ENCODE measurements around the gene FABP7.
A peak's percentile ranks its signal among the peaks of the same experiment; 100 is the strongest.

The FABP7 gene

DNA sequence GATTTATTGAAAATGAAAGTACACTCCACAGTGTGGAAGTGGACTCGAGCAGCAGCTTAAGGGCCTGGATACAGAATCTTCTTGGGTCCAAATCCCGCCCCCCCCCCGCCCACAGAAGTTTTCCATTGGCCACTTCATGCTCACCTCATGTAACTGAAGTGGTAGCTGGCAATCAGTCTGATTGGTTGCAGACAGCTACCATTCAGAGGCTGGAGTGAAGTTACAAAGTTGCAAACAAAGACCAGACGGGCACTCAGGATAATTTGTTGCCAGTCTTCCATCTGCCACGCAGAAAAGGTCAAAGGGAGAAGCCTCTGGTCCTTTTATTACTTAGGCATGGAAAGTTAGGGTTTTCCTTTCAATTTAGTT is 25.8 kb upstream of the FABP7 start:
- Histone ChIP-seq H3K4me1 (no peaks in the 10 kb centered on the region), H3K9me3 (no peaks in the 10 kb centered on the region), H3K4me3 (ENCODE audit: low read depth, low read length) (peak overlapping the region; percentile 43), H3K36me3 (no peaks in the 10 kb centered on the region), H3K27me3 (no peaks in the 10 kb centered on the region)
- TF ChIP-seq, protein P1, sequence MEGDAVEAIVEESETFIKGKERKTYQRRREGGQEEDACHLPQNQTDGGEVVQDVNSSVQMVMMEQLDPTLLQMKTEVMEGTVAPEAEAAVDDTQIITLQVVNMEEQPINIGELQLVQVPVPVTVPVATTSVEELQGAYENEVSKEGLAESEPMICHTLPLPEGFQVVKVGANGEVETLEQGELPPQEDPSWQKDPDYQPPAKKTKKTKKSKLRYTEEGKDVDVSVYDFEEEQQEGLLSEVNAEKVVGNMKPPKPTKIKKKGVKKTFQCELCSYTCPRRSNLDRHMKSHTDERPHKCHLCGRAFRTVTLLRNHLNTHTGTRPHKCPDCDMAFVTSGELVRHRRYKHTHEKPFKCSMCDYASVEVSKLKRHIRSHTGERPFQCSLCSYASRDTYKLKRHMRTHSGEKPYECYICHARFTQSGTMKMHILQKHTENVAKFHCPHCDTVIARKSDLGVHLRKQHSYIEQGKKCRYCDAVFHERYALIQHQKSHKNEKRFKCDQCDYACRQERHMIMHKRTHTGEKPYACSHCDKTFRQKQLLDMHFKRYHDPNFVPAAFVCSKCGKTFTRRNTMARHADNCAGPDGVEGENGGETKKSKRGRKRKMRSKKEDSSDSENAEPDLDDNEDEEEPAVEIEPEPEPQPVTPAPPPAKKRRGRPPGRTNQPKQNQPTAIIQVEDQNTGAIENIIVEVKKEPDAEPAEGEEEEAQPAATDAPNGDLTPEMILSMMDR (IDR thresholded peaks at IDR 0.05; ENCODE audit: low read depth, low read length), result no peak
- peak; percentile 9 for DNase-seq

- H3K9me3 ChIP-seq, result no peaks in the 10 kb centered on the region
- TF ChIP-seq, protein P1 (IDR thresholded peaks at IDR 0.05; ENCODE audit: low read depth, low read length), result no peak
- no peaks in the 10 kb centered on the region for H3K27me3 ChIP-seq
- DNase-seq, result no peak
- H3K4me1 ChIP-seq, result no peaks in the 10 kb centered on the region
- no peak overlapping the region for H3K4me3 ChIP-seq (ENCODE audit: low read depth, low read length)
- no peaks in the 10 kb centered on the region for H3K36me3 ChIP-seq
Measured at GRCh38 chr6:122754191-122754731, 25.3 kb upstream of the FABP7 start.

DNA sequence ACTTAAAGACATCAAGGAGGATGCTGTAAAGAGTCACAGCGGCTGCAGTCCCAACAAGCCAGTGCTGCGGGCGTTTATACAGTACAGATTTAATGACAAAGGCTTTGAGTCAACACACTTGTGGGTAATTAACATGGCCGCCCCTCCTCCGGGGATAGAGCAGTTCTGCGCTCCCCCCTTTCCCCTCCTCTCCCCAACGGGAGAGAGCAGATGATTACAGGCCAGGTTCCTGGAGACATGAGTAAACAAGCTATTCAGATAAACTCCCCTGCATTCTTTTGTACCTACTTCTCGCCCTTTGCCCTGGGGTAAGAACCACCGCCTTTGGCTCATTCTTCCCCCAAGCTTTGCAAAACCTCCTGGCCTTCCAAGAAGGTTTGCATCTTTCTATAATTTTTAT is 23.6 kb upstream of the FABP7 start:
- H3K36me3 ChIP-seq, result no peaks in the 10 kb centered on the region
- H3K4me1 ChIP-seq, result no peaks in the 10 kb centered on the region
- TF ChIP-seq, protein P1 (IDR thresholded peaks at IDR 0.05; ENCODE audit: low read depth, low read length), result no peak
- H3K27me3 ChIP-seq, result no peaks in the 10 kb centered on the region
- no peak for DNase-seq
- no peak overlapping the region for H3K4me3 ChIP-seq (ENCODE audit: low read depth, low read length)
- H3K9me3 ChIP-seq, result no peaks in the 10 kb centered on the region

DNA sequence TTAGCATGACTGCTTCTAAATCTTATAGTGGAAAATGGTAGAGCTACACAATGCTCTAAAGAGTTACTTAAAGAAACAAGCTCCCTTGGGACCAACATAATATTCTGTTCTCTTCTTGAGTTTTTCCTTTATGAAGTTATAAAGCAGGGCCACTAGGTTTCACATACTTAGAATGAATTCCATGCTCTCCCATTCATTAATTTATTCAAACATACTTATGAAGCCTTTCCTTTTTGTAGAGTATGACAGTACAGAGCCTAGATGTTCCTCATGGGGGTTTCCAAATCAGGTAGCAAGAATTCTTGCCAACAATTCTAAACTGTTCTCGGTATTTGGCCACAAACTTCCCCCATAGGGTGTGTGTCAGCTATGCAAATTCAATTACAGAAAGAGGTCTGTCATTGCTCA is 20.6 kb upstream of the FABP7 start:
- Histone ChIP-seq H3K36me3 (no peaks in the 10 kb centered on the region), H3K4me3 (ENCODE audit: low read depth, low read length) (no peak overlapping the region), H3K27me3 (no peaks in the 10 kb centered on the region), H3K9me3 (no peaks in the 10 kb centered on the region), H3K4me1 (no peaks in the 10 kb centered on the region)
- TF ChIP-seq, protein P1 (IDR thresholded peaks at IDR 0.05; ENCODE audit: low read depth, low read length), result no peak
- DNase-seq, result no peak

GRCh38 chr6:122760330-122760729 is 19.2 kb upstream of the FABP7 start:
- Histone ChIP-seq H3K36me3 (no peaks in the 10 kb centered on the region), H3K4me1 (no peaks in the 10 kb centered on the region), H3K4me3 (ENCODE audit: low read depth, low read length) (no peak overlapping the region), H3K9me3 (no peaks in the 10 kb centered on the region), H3K27me3 (no peaks in the 10 kb centered on the region)
- TF ChIP-seq, protein P1 (IDR thresholded peaks at IDR 0.05; ENCODE audit: low read depth, low read length), result no peak
- DNase-seq, result no peak

- Histone ChIP-seq H3K36me3 (no peaks in the 10 kb centered on the region), H3K4me1 (no peaks in the 10 kb centered on the region), H3K4me3 (ENCODE audit: low read depth, low read length) (no peak overlapping the region), H3K9me3 (no peaks in the 10 kb centered on the region), H3K27me3 (no peaks in the 10 kb centered on the region)
- TF ChIP-seq, protein P1 (IDR thresholded peaks at IDR 0.05; ENCODE audit: low read depth, low read length), result no peak
- DNase-seq, result no peak
Measured at GRCh38 chr6:122766256-122766655, 13.3 kb upstream of the FABP7 start.

Measured in BE2C (cell line).